GM21367 (cell line): ENCODE measurements around the gene SPOCK2.

Experiments
- ATAC-seq: cut with Tn5 transposase; IDR thresholded peaks from one replicate; pipeline ENCODE4 v1.9.1; 2021; ENCODE audit not compliant: unreplicated experiment

Gene SPOCK2

GRCh38 chr10:72074574-72075375 lies 13.6 kb downstream of the SPOCK2 start:
- no peak for ATAC-seq

- no peak for ATAC-seq
Observed at GRCh38 chr10:72073708-72074573, 14.4 kb downstream of the SPOCK2 start.

- no peak for ATAC-seq
Observed at GRCh38 chr10:72072639-72073038, 15.7 kb downstream of the SPOCK2 start.

GRCh38 chr10:72072046-72072445 lies 16.3 kb downstream of the SPOCK2 start:
- ATAC-seq = no peak

GRCh38 chr10:72069751-72070526 lies 18.4 kb downstream of the SPOCK2 start:
- no peak for ATAC-seq

- no peak for ATAC-seq
Observed at GRCh38 chr10:72068901-72069446, 19.4 kb downstream of the SPOCK2 start.

GRCh38 chr10:72068126-72068765 lies 20.1 kb downstream of the SPOCK2 start:
- no peak for ATAC-seq

- ATAC-seq = no peak
Observed at GRCh38 chr10:72067463-72068125, 20.8 kb downstream of the SPOCK2 start.

- no peak for ATAC-seq
Observed at GRCh38 chr10:72066318-72067284, 21.8 kb downstream of the SPOCK2 start.

GRCh38 chr10:72065439-72066025 lies 22.8 kb downstream of the SPOCK2 start:
- no peak for ATAC-seq

GRCh38 chr10:72063703-72064391 lies 24.5 kb downstream of the SPOCK2 start:
- no peak for ATAC-seq

- no peak for ATAC-seq
Observed at GRCh38 chr10:72062832-72063702, 25.3 kb downstream of the SPOCK2 start.

GRCh38 chr10:72062382-72062781 lies 26.0 kb downstream of the SPOCK2 start:
- ATAC-seq = no peak

GRCh38 chr10:72061930-72062329 lies 26.4 kb downstream of the SPOCK2 start:
- no peak for ATAC-seq

- ATAC-seq = no peak
Observed at GRCh38 chr10:72061491-72061890, 26.9 kb downstream of the SPOCK2 start.

- ATAC-seq = no peak
Observed at GRCh38 chr10:72059843-72060822, 28.2 kb downstream of the SPOCK2 start.
